Activated naive CD8-positive, alpha-beta T cell treated with anti-CD3 and anti-CD28 coated beads for 36 hours (primary cell): Measurements from ENCODE around the gene ARPC4. TPM values are rescaled to one million over a fixed set of nuclear protein-coding genes. Genes with fewer than 3 reads are reported as not detected.

Experiments used
- DNase-seq: peaks from one replicate; pipeline ENCODE4 v3.0.0; 2021
- H3K27ac Mint-ChIP-seq: one replicate; pipeline ENCODE4 v1.8.0; 2022; ENCODE audit warnings: mild to moderate bottlenecking, moderate library complexity, mixed read lengths
- H3K27me3 Mint-ChIP-seq: one replicate; pipeline ENCODE4 v1.8.0; 2022; ENCODE audit warnings: mild to moderate bottlenecking, mixed read lengths
- H3K36me3 Mint-ChIP-seq: one replicate; pipeline ENCODE4 v1.8.0; 2021; ENCODE audit warnings: mild to moderate bottlenecking, mixed read lengths
- H3K4me1 Mint-ChIP-seq: one replicate; pipeline ENCODE4 v1.8.0; 2021; ENCODE audit warnings: mixed read lengths
- H3K4me3 Mint-ChIP-seq: one replicate; pipeline ENCODE4 v1.8.0; 2022; ENCODE audit warnings: mild to moderate bottlenecking, moderate library complexity, mixed read lengths
- H3K9me3 Mint-ChIP-seq: one replicate; pipeline ENCODE4 v1.8.0; 2022; ENCODE audit warnings: mixed read lengths
- total RNA-seq, 2 experiments: library from RNA; stranded (reverse); gene quantifications; one replicate each; pipeline ENCODE4 v1.2.3, GENCODE V29; 2021

Gene ARPC4
- total RNA-seq, 2 experiments from 2014 or later = 251 to 253 TPM

DNA sequence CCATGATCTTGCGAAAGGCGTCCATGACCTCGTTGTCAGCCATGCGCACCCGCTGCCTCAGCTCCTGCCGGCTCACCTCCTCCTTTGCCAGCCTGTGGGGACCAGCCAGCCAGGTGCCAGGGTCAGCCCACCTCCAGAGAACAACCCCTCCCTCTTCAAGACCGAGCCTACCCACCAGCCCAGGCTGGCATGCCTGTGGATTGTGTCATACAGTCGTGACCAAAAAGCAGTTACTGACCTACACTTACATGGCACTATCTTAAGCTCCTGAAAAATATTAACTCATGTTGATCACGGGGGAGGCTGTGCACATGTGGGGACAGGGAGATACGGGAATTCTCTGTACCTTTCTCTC is 12.4 kb upstream of the ARPC4 start:
- Mint-ChIP-seq H3K36me3 (peaks cover 38% of the 10 kb centered on the region), H3K4me1 (peaks cover 61% of the 10 kb centered on the region), H3K27me3 (no peaks in the 10 kb centered on the region), H3K9me3 (peaks cover 3% of the 10 kb centered on the region), H3K4me3 (peak overlapping the region; percentile 45), H3K27ac (peak overlapping the region; percentile 91)
- DNase-seq = no peak

DNA sequence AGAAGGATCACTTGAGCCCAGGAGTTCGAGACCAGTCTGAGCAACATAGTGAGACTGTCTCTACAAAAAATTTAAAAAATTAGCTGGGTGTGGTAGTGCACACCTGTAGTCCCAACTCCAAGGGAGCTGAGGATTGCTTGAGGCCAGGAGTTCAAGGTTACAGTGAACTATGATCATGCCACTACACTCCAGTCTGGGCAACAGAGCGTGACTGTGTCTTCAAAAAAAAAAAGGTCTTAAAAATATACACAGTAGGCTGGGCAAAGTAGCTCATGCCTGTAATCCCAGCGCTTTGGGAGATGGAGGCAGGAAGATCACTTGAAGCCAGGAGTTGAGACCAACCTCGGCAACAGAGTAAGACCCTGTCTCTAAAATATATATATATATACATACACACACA is 12.0 kb upstream of the ARPC4 start:
- H3K9me3 Mint-ChIP-seq = peaks cover 3% of the 10 kb centered on the region
- H3K27me3 Mint-ChIP-seq = no peaks in the 10 kb centered on the region
- peaks cover 42% of the 10 kb centered on the region for H3K36me3 Mint-ChIP-seq
- peak overlapping the region; percentile 45 for H3K4me3 Mint-ChIP-seq
- DNase-seq = no peak
- H3K27ac Mint-ChIP-seq = peak overlapping the region; percentile 91
- H3K4me1 Mint-ChIP-seq = peaks cover 59% of the 10 kb centered on the region

DNA sequence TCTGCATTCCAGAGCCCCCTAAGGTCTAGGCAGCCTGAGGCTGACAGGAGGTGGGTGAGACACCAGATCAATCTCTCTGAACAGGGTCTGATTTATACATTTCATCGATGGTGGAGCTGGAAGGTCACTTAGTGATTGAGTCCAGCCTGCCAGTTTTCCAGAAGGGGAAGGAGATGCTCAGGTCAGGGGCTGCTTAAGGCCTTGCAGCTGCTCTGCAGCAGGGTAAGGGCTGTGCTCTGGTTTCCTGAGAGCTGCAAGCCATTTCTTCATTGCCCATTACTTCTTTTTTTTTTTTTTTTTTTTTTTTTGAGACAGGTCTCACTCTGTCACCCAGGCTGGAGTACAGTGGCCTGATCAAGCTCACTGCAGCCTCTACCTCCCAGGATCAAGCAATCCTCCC is 11.3 kb upstream of the ARPC4 start:
- Mint-ChIP-seq H3K36me3 (peaks cover 46% of the 10 kb centered on the region), H3K27me3 (no peaks in the 10 kb centered on the region), H3K27ac (peak overlapping the region; percentile 54), H3K4me1 (peaks cover 61% of the 10 kb centered on the region), H3K4me3 (no peak overlapping the region), H3K9me3 (peaks cover 1% of the 10 kb centered on the region)
- DNase-seq = no peak

DNA sequence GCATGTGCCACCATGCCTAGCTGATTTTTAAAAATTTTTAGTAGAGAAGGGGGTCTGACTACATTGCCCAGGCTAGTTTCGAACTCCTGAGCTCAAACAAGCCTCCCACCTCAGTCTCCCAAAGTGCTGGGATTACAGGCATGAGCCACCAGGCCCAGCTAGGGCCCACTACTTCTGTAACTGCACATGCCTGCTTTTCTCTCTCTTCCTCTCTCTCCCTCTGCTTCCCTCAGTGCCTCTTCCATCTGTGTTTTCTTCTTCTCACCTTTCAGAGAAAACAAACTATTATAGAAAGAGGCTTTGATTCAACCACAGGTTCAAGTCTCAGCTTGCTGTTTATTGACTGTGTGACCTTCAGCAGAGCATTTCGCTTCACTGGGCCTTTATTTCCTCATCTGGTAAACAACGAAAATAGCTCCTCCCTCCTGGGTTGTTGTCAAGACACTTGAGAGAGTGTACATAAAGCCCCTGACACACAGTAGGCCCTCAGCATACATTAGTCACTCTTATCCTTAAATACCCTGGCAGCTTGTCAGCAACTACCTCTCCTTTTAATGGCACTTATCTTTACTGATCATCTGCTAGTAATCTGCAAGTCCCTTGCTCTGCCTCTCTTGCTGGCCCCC is 10.8 kb upstream of the ARPC4 start:
- Mint-ChIP-seq H3K9me3 (no peaks in the 10 kb centered on the region), H3K36me3 (peaks cover 48% of the 10 kb centered on the region), H3K4me3 (no peak overlapping the region), H3K27me3 (no peaks in the 10 kb centered on the region), H3K27ac (no peak overlapping the region), H3K4me1 (peaks cover 59% of the 10 kb centered on the region)
- DNase-seq = no peak

DNA sequence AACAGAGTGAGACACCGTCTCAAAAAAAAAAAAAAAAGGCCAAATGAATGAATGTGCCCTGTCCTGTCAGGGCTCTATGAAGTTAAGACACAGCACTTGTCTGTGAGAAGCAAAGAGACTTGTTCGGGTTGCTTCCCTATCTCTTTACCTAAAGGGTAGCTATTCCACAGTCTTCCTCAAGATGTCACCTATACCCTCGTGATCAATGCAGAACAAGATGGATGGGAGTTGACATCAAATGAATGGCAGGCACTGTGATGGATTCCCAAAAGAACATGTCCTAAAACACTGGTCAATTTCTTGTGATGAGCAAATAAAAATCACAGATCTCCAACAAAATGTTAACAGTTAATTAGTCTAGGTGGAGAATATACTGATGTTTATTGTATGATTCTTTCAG is 10.1 kb upstream of the ARPC4 start:
- H3K27ac Mint-ChIP-seq = no peak overlapping the region
- H3K4me1 Mint-ChIP-seq = peaks cover 59% of the 10 kb centered on the region
- H3K9me3 Mint-ChIP-seq = no peaks in the 10 kb centered on the region
- no peak overlapping the region for H3K4me3 Mint-ChIP-seq
- no peak for DNase-seq
- peaks cover 53% of the 10 kb centered on the region for H3K36me3 Mint-ChIP-seq
- no peaks in the 10 kb centered on the region for H3K27me3 Mint-ChIP-seq

DNA sequence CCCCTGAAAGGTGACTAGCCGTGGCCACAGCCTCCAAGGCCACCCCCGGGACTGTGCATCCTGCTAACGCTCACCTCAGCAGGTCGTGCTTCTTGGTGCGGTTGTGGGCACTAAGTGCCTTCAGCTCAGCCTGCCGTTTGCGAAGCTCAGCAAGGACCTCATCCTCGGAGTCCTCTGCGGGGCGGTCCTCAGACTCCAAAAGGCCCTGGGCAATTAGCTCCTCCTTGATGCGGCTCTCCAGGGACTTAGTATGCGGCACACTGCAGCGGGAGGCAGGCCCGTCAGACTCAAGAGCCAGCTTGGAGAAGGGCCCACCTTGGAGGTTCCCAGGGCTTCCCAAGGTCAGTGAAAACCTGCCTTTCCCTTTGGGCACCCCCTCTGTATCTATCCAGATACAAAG is 8.9 kb upstream of the ARPC4 start:
- no peaks in the 10 kb centered on the region for H3K27me3 Mint-ChIP-seq
- H3K4me1 Mint-ChIP-seq = peaks cover 51% of the 10 kb centered on the region
- DNase-seq = no peak
- H3K36me3 Mint-ChIP-seq = peaks cover 56% of the 10 kb centered on the region
- no peak overlapping the region for H3K27ac Mint-ChIP-seq
- H3K4me3 Mint-ChIP-seq = no peak overlapping the region
- no peaks in the 10 kb centered on the region for H3K9me3 Mint-ChIP-seq

DNA sequence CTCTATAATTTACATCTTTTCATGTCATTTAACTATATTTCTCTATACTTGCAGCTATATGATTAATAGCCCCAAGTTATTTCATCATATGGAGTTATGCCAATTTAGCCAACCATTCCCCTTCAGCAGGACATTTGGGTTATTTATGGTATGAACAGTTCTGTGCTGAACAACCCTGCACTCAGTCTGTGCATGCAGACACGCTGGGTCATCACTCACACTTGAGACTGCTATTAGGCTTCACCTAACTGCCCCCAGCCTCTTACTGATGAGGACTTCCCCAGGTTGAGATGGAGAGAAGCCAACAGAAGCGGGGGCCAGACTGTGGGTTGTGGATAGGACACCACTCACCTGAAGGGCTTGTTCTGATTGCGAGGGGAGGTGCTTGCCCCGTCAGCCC is 7.9 kb upstream of the ARPC4 start:
- H3K27ac Mint-ChIP-seq = no peak overlapping the region
- H3K9me3 Mint-ChIP-seq = no peaks in the 10 kb centered on the region
- H3K4me3 Mint-ChIP-seq = no peak overlapping the region
- H3K36me3 Mint-ChIP-seq = peaks cover 61% of the 10 kb centered on the region
- H3K4me1 Mint-ChIP-seq = peaks cover 46% of the 10 kb centered on the region
- no peaks in the 10 kb centered on the region for H3K27me3 Mint-ChIP-seq
- DNase-seq = no peak

DNA sequence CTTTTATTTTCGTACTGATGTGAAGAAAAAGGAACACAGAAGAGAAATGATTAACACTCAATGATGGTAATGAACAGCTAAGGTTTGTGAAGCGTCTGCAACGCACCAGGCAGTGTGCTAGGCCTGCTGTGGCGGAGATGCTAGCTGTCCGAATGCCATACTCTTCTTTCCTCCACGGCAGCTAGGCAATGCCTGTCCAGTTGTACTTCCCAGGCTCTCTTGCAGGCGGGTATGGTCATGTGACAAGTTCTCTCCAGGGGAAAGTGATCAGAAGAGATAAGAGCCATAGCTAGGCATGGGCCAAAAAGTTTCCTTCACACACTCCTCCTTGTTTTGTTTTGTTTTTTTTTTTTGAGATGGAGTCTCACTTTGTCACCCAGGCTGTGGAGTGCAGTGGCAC is 7.3 kb upstream of the ARPC4 start:
- peaks cover 61% of the 10 kb centered on the region for H3K36me3 Mint-ChIP-seq
- peaks cover 43% of the 10 kb centered on the region for H3K4me1 Mint-ChIP-seq

DNA sequence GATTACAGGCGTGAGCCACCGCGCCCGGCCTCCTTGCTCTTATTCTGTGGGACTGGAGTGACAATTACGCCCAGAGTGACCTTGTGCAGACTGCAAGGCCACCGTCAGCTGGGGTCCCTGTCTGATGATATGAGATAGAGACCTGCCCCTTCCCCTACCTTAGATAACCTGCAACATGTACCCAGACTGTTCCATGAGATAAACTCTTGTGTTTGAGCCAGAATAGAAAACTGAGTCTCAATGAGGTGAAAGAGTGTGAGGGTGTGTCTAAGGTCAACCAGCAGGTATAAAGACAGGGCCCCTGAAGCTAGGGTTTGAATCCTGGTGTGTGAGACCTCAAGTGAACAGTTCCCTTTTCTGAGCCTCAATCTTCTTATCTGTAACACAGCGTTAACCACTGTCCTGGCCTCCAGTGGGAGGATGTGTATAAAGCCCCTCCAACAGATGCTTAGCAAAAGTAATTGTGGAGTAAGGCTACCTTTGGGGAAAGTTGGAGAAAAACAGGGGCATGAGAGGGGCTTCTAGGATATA is 6.6 kb upstream of the ARPC4 start:
- Mint-ChIP-seq H3K9me3 (no peaks in the 10 kb centered on the region), H3K27ac (no peak overlapping the region), H3K27me3 (no peaks in the 10 kb centered on the region), H3K4me1 (peaks cover 42% of the 10 kb centered on the region), H3K4me3 (no peak overlapping the region), H3K36me3 (peaks cover 56% of the 10 kb centered on the region)
- no peak for DNase-seq

More for the DNA sequence above, 7.3 kb upstream of the ARPC4 start:
- DNase-seq = no peak
- Mint-ChIP-seq H3K27ac (no peak overlapping the region), H3K27me3 (no peaks in the 10 kb centered on the region), H3K4me3 (no peak overlapping the region), H3K9me3 (no peaks in the 10 kb centered on the region)

DNA sequence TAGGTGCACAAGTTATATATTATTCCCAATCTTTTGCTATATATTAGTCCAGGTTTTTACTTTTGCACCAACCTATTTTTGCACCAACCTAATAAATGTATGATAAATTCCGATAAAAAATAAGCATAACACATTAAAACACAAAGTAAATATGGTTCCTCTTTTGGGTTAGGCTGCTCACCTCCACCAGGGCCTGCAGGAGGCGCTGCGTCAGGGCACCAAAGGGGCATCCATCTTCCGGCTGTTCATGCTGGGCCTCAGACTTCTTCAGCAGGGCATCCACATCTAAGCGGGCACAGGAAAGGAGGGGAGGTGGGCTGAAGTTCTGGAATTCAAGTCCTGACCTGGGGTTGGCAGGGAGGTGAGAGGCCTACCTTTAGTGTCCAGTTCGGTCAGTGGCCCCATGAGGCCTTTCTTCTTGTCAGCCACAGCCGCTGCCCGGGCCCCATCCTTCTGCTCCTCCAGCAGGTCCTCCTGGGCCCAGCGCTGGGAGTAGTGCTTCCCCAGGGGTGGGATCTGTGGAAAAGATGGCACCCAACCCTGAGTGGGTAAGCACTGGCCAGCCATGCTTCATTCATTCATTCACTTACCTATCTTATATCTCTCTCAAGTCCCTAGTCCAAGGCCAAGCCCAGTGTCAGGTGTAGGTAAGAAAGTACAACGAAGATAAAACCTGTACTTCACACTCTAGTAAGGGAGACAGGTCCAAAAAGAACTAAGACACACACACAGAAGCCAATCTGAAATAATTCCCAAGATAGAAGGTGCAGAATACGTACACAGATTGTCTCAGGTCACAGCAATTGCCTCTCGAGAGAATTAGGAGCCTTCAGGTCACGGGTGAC is 5.8 kb upstream of the ARPC4 start:
- H3K4me1 Mint-ChIP-seq = peaks cover 44% of the 10 kb centered on the region
- H3K27ac Mint-ChIP-seq = peak overlapping the region; percentile 77
- no peaks in the 10 kb centered on the region for H3K9me3 Mint-ChIP-seq
- no peaks in the 10 kb centered on the region for H3K27me3 Mint-ChIP-seq
- no peak for DNase-seq
- H3K4me3 Mint-ChIP-seq = no peak overlapping the region
- peaks cover 52% of the 10 kb centered on the region for H3K36me3 Mint-ChIP-seq

DNA sequence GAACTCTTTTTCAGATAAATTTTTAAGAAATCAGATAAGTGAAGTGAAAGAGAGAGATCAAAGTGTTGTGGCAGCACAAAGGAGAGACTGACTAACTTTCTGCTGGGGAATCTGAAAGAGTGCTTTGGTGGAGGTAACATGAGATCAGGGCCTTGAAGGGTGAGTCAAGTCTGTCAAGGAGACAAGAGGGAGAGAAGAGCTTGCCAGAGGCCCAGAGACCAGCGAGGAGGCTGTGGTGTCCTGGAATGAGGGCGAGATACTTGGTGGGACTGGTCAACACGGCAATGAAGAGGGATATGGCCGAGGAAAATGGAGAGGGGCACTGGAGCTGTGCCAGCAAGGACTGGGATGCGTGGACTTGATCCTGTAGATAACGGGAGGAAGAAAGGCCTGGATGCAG is 5.2 kb upstream of the ARPC4 start:
- H3K9me3 Mint-ChIP-seq = no peaks in the 10 kb centered on the region
- no peak overlapping the region for H3K4me3 Mint-ChIP-seq
- H3K36me3 Mint-ChIP-seq = peaks cover 46% of the 10 kb centered on the region
- peak overlapping the region; percentile 77 for H3K27ac Mint-ChIP-seq
- peak; percentile 24 for DNase-seq
- no peaks in the 10 kb centered on the region for H3K27me3 Mint-ChIP-seq
- peaks cover 41% of the 10 kb centered on the region for H3K4me1 Mint-ChIP-seq

DNA sequence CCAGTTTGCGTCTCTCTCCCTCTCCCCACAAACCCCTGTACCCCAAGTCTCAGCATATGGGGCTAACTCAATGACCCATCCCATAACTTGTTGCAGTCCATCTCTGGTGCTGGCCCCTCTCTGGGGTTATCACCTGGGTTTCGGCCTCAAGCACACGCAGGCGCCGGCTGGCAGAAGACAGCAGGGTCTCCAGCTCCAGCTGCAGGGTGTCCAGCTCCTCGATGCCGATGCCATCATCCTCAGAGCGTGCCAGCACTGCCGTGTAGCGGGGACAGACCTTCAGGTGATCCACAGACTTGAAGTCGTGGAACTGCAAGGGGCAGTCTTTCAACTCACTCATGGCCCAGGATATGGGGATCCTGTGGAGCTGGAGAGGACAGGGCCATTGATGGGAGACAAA is 1.8 kb upstream of the ARPC4 start:
- Mint-ChIP-seq H3K27ac (no peak overlapping the region), H3K4me3 (peak overlapping the region; percentile 6), H3K27me3 (no peaks in the 10 kb centered on the region), H3K4me1 (peaks cover 52% of the 10 kb centered on the region), H3K9me3 (no peaks in the 10 kb centered on the region), H3K36me3 (peaks cover 53% of the 10 kb centered on the region)
- no peak for DNase-seq

DNA sequence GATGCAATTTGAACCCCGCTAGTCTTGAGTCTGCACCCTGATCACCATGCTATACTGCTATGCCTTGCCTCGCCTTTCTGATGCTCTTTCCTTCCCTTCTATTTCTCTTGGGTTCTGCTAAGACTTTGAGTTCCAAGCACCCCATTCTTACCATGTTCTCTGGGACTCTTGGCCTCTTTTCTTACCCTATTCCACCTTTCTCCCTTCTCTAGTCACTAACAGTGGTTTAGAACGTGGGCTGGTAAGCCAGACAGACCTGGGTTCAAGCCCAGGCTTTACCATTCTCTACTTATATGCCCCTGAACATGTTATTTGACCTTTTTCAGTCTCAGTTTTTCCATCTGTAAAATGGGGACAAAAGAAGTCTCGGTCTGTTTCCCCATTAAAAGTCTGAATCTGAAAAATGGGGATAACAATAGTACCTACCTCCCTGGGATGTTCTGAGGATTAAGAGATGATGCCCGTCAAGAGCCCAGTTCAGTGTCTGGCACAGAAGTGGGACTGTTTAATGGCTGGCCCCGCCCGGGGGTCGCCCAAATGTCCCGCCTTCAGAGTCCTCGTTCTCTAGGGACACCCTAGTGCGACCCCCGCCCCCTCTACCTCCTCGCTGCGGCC is 985 bp upstream of the ARPC4 start:
- H3K36me3 Mint-ChIP-seq = peaks cover 46% of the 10 kb centered on the region
- H3K27me3 Mint-ChIP-seq = no peaks in the 10 kb centered on the region
- H3K4me3 Mint-ChIP-seq = peak overlapping the region; percentile 98
- H3K4me1 Mint-ChIP-seq = peaks cover 47% of the 10 kb centered on the region
- peak overlapping the region; percentile 99 for H3K27ac Mint-ChIP-seq
- DNase-seq = no peak
- H3K9me3 Mint-ChIP-seq = no peaks in the 10 kb centered on the region

DNA sequence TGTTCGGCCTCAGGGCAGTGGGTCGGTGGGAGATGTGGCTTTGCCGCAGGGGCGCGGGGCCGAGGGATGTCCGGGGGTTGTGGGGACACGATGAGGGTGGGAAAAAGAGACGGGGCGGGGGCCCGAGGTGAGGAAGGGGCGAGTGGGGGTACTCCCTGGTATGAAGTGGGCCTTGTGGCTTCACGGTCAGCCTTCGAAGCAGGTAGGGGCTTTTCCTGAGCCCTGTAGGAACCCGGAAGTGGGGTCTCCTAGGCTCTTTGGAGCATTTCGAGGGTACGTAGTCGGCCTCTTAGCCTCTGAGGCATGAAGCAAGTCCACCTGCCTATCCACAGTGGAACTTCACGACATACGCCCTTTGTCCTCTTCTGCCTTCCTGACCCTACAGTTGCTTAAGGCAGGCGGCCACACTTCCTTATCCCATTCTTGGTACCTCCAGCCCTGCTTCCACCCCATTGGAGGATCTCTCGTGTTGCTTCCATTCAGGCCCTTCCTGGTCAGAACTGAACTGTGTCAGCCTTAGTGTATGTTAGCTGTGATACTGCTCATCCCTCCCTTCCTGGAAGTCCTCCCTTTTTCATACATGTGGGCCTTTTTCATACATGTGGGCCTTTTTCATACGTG is 389 bp downstream of the ARPC4 start:
- H3K36me3 Mint-ChIP-seq = peaks cover 41% of the 10 kb centered on the region
- no peaks in the 10 kb centered on the region for H3K27me3 Mint-ChIP-seq
- peaks cover 47% of the 10 kb centered on the region for H3K4me1 Mint-ChIP-seq
- H3K4me3 Mint-ChIP-seq = peak overlapping the region; percentile 98
- no peaks in the 10 kb centered on the region for H3K9me3 Mint-ChIP-seq
- H3K27ac Mint-ChIP-seq = peak overlapping the region; percentile 99
- no peak for DNase-seq

DNA sequence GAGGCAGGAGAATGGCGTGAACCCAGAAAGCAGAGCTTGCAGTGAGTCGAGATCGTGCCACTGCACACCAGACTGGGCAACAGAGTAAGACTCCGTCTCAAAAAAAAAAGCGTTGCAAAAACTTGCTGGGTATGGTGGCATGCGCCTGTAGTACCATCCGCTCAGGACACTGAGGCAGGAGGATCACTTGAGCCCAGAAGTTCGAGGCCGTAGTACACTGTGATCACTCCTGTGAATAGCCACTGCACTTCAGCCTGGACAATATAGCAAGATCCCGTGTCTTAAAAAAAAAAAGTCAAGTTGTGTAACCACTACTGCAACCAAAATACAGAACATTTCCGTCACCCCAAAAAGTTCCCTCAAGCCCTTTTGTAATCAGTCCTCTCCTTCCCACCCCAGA is 1.5 kb downstream of the ARPC4 start:
- Mint-ChIP-seq H3K27me3 (no peaks in the 10 kb centered on the region), H3K4me3 (peak overlapping the region; percentile 98), H3K4me1 (peaks cover 41% of the 10 kb centered on the region), H3K27ac (peak overlapping the region; percentile 99), H3K36me3 (peaks cover 37% of the 10 kb centered on the region), H3K9me3 (no peaks in the 10 kb centered on the region)
- no peak for DNase-seq
